ENCODE results near the gene SPAST.
A peak's percentile ranks its signal among the peaks of the same experiment; 100 is the strongest.
"Not testable (repeated sequence)": the region's sequence is repeated elsewhere in the genome, so short reads cannot be mapped to it uniquely, and the experiment has no call there.

SPAST gene

GRCh38 chr2:32063310-32064020 is at the start of gene SPAST:
SPAST (plus strand) TSS chr2:32063556; CDS start chr2:32063832, 276 bp downstream.
- peak; percentile 98 for DNase-seq

- DNase-seq: not testable (repeated sequence)
These were observed 44.4 kb upstream of the SPAST start for GRCh38 chr2:32018789-32019482.

GRCh38 chr2:32034198-32034887 is 29.0 kb upstream of the SPAST start:
- DNase-seq: not testable (repeated sequence)

GRCh38 chr2:32039447-32040219 is 23.7 kb upstream of the SPAST start, which contains the start of gene DPY30:
DPY30 (minus strand) TSS chr2:32039805; CDS start chr2:32039456, 349 bp downstream.
- DNase-seq: peak; percentile 94

GRCh38 chr2:32043561-32043960 is 19.8 kb upstream of the SPAST start:
- no peak for DNase-seq

GRCh38 chr2:32051836-32052439 is 11.4 kb upstream of the SPAST start:
- DNase-seq: no peak

- DNase-seq: not testable (repeated sequence)
These were observed 8.8 kb upstream of the SPAST start for GRCh38 chr2:32054583-32054982.

- no peak for DNase-seq
These were observed 5.2 kb upstream of the SPAST start for GRCh38 chr2:32058130-32058529.

- no peak for DNase-seq
These were observed 3.1 kb upstream of the SPAST start for GRCh38 chr2:32060266-32060665.

GRCh38 chr2:32061430-32061829 is 1.9 kb upstream of the SPAST start:
- no peak for DNase-seq

GRCh38 chr2:32061973-32062861 is 1.1 kb upstream of the SPAST start:
- peak; percentile 77 for DNase-seq

GRCh38 chr2:32064021-32064601 is 755 bp downstream of the SPAST start:
- DNase-seq: peak; percentile 46

- no peak for DNase-seq
These were observed 1.4 kb downstream of the SPAST start for GRCh38 chr2:32064713-32065112.

- DNase-seq: no peak
These were observed 4.2 kb downstream of the SPAST start for GRCh38 chr2:32067549-32067948.

- DNase-seq: no peak
These were observed 10.8 kb downstream of the SPAST start for GRCh38 chr2:32074134-32074506.

GRCh38 chr2:32095671-32096070 is 32.3 kb downstream of the SPAST start:
- DNase-seq: no peak

GRCh38 chr2:32108111-32108510 is 44.8 kb downstream of the SPAST start:
- DNase-seq: no peak

- no peak for DNase-seq
These were observed 54.7 kb downstream of the SPAST start for GRCh38 chr2:32118055-32118454.

GRCh38 chr2:32119161-32119560 is 55.8 kb downstream of the SPAST start:
- no peak for DNase-seq

GRCh38 chr2:32124660-32125059 is 61.3 kb downstream of the SPAST start:
- peak; percentile 6 for DNase-seq

- no peak for DNase-seq
These were observed 65.3 kb downstream of the SPAST start for GRCh38 chr2:32128636-32129035.

Data from DMS53 (cell line).